Measurements from ENCODE around the gene OTULINL.

OTULINL gene

DNA sequence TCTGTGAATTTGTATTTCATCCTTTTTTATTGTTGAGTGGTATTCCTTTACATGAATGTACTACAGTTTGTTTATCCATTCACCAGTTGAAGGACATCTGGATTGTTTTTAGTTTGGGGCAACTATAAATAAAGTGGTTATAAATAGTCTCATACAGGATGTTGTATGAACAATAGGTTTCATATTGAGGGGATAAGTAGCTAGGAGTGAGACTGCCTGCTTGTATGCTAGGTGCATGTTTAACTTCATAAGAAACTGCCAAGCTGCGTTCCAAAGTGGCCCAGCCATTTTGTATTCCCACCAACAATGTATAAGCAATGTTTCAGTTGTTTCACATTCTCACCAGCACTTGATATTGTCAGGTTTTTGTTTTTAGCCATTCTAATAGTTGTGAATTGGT is 21.5 kb downstream of the OTULINL start:
- H3K27me3 ChIP-seq (ENCODE audit: insufficient read depth, low read length): no peaks in the 10 kb centered on the region
- H3K9me3 ChIP-seq (ENCODE audit: insufficient read depth, low read depth, low read length): no peaks in the 10 kb centered on the region
- no peak overlapping the region for H3K27ac ChIP-seq (ENCODE audit: low read depth, low read length)
- no peak overlapping the region for H3K9ac ChIP-seq (ENCODE audit: low read depth, low read length)
- 100% methylated on average over 1 of the region's 1 CpG for WGBS
- no peaks in the 10 kb centered on the region for H3K36me3 ChIP-seq (ENCODE audit: insufficient read depth, low read length)
- no peak overlapping the region for H3K4me3 ChIP-seq (ENCODE audit: low read length)
- H3K4me1 ChIP-seq (ENCODE audit: insufficient read depth, low read length): no peaks in the 10 kb centered on the region

DNA sequence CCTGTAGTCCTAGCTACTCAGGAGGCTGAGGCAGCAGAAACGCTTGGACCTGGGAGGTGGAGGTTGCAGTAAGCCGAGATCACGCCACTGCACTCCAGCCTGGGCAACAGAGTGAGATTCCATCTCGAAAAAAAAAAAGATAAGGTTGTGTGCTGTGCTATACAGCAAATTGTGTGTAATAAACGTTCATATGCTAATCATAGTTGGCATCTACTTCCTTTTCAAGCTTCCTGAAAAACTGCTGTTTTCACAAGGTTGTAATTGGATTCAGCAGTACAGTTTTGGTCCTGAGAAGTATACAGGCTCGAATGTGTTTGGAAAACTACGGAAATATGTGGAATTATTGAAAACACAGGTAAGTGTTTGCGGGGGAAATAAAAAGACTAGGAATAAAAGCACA is 25.5 kb downstream of the OTULINL start:
- H3K9me3 ChIP-seq (ENCODE audit: insufficient read depth, low read depth, low read length): no peaks in the 10 kb centered on the region
- 93% methylated on average over 8 of the region's 8 CpGs for WGBS
- H3K36me3 ChIP-seq (ENCODE audit: insufficient read depth, low read length): peaks cover 7% of the 10 kb centered on the region; the same call in 1 of the 2 replicates
- H3K9ac ChIP-seq (ENCODE audit: low read depth, low read length): no peak overlapping the region
- no peak overlapping the region for H3K4me3 ChIP-seq (ENCODE audit: low read length)
- no peaks in the 10 kb centered on the region for H3K27me3 ChIP-seq (ENCODE audit: insufficient read depth, low read length)
- H3K27ac ChIP-seq (ENCODE audit: low read depth, low read length): no peak overlapping the region
- no peaks in the 10 kb centered on the region for H3K4me1 ChIP-seq (ENCODE audit: insufficient read depth, low read length)

DNA sequence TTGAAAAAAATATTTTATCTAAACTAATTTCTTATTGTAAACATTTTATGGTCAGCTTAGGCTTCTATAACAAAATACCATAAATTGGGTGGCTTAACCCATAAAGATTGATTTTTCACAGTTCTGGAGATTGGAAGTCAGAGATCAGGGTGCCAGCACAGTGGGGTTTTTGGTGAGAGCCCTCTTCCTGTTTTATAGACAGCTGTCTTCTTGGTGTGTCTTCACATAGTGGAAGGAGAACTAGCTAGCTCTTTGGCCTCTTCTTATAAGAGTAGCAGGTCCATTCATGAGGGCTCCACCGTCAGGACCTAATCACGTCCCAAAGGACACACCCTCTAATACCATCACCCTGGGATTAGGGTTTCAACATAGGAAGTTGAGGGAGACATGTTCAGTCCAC is 26.6 kb downstream of the OTULINL start:
- Histone ChIP-seq H3K9me3 (ENCODE audit: insufficient read depth, low read depth, low read length) (no peaks in the 10 kb centered on the region), H3K9ac (ENCODE audit: low read depth, low read length) (no peak overlapping the region), H3K4me1 (ENCODE audit: insufficient read depth, low read length) (no peaks in the 10 kb centered on the region), H3K4me3 (ENCODE audit: low read length) (no peak overlapping the region), H3K27ac (ENCODE audit: low read depth, low read length) (no peak overlapping the region), H3K36me3 (ENCODE audit: insufficient read depth, low read length) (peaks cover 7% of the 10 kb centered on the region; the same call in 1 of the 2 replicates), H3K27me3 (ENCODE audit: insufficient read depth, low read length) (no peaks in the 10 kb centered on the region)
- no CpG with 5 or more reads among the region's 2 CpGs for WGBS

GRCh38 chr5:14611737-14612136 is 30.1 kb downstream of the OTULINL start:
- no peak overlapping the region for H3K4me3 ChIP-seq (ENCODE audit: low read length)
- 77% methylated on average over 1 of the region's 2 CpGs for WGBS
- no peaks in the 10 kb centered on the region for H3K4me1 ChIP-seq (ENCODE audit: insufficient read depth, low read length)
- H3K27me3 ChIP-seq (ENCODE audit: insufficient read depth, low read length): no peaks in the 10 kb centered on the region
- H3K9me3 ChIP-seq (ENCODE audit: insufficient read depth, low read depth, low read length): no peaks in the 10 kb centered on the region
- no peak overlapping the region for H3K27ac ChIP-seq (ENCODE audit: low read depth, low read length)
- no peak overlapping the region for H3K9ac ChIP-seq (ENCODE audit: low read depth, low read length)
- H3K36me3 ChIP-seq (ENCODE audit: insufficient read depth, low read length): peaks cover 7% of the 10 kb centered on the region; the same call in 1 of the 2 replicates

GRCh38 chr5:14614490-14614889 is 32.9 kb downstream of the OTULINL start:
- Histone ChIP-seq H3K36me3 (ENCODE audit: insufficient read depth, low read length) (peaks cover 4% of the 10 kb centered on the region; the same call in 1 of the 2 replicates), H3K27ac (ENCODE audit: low read depth, low read length) (no peak overlapping the region)
- 96% methylated on average over 5 of the region's 5 CpGs for WGBS

DNA sequence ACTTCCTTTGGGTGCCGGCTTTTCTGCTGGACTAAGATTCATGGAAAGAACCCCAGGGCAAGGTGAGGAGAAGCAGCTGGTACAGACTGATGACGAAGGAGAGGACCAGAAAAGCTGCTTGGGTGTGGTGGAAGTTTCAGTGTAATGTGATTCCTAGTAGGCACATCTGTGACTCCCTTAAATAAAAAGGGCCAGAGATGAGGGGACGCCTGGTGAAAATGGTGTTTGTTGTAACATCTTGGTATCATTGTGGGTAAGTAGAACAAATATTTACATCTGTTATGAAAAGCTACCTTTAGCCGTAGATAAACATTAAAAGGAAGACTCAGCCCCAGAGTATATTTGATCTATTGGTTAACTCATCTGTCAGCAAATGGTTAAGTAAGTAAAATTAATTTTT is 33.8 kb downstream of the OTULINL start:
- Histone ChIP-seq H3K4me1 (ENCODE audit: insufficient read depth, low read length) (no peaks in the 10 kb centered on the region), H3K27me3 (ENCODE audit: insufficient read depth, low read length) (no peaks in the 10 kb centered on the region), H3K36me3 (ENCODE audit: insufficient read depth, low read length) (peaks cover 4% of the 10 kb centered on the region; the same call in 1 of the 2 replicates), H3K9me3 (ENCODE audit: insufficient read depth, low read depth, low read length) (no peaks in the 10 kb centered on the region), H3K9ac (ENCODE audit: low read depth, low read length) (no peak overlapping the region), H3K27ac (ENCODE audit: low read depth, low read length) (no peak overlapping the region), H3K4me3 (ENCODE audit: low read length) (no peak overlapping the region)
- WGBS: 95% methylated on average over 4 of the region's 4 CpGs

More at GRCh38 chr5:14614490-14614889, 32.9 kb downstream of the OTULINL start:
- H3K9me3 ChIP-seq (ENCODE audit: insufficient read depth, low read depth, low read length): no peaks in the 10 kb centered on the region
- H3K27me3 ChIP-seq (ENCODE audit: insufficient read depth, low read length): no peaks in the 10 kb centered on the region
- no peak overlapping the region for H3K9ac ChIP-seq (ENCODE audit: low read depth, low read length)
- no peak overlapping the region for H3K4me3 ChIP-seq (ENCODE audit: low read length)
- H3K4me1 ChIP-seq (ENCODE audit: insufficient read depth, low read length): no peaks in the 10 kb centered on the region

- Histone ChIP-seq H3K4me1 (ENCODE audit: insufficient read depth, low read length) (no peaks in the 10 kb centered on the region), H3K4me3 (ENCODE audit: low read length) (no peak overlapping the region), H3K9me3 (ENCODE audit: insufficient read depth, low read depth, low read length) (no peaks in the 10 kb centered on the region), H3K27ac (ENCODE audit: low read depth, low read length) (no peak overlapping the region), H3K27me3 (ENCODE audit: insufficient read depth, low read length) (no peaks in the 10 kb centered on the region), H3K36me3 (ENCODE audit: insufficient read depth, low read length) (no peaks in the 10 kb centered on the region), H3K9ac (ENCODE audit: low read depth, low read length) (no peak overlapping the region)
- 94% methylated on average over 4 of the region's 4 CpGs for WGBS
Measured at GRCh38 chr5:14617441-14617840, 35.8 kb downstream of the OTULINL start.

- Histone ChIP-seq H3K4me1 (ENCODE audit: insufficient read depth, low read length) (no peaks in the 10 kb centered on the region), H3K27ac (ENCODE audit: low read depth, low read length) (no peak overlapping the region), H3K9me3 (ENCODE audit: insufficient read depth, low read depth, low read length) (no peaks in the 10 kb centered on the region), H3K27me3 (ENCODE audit: insufficient read depth, low read length) (no peaks in the 10 kb centered on the region), H3K9ac (ENCODE audit: low read depth, low read length) (no peak overlapping the region), H3K36me3 (ENCODE audit: insufficient read depth, low read length) (no peaks in the 10 kb centered on the region), H3K4me3 (ENCODE audit: low read length) (no peak overlapping the region)
Measured at GRCh38 chr5:14627270-14627669, 45.7 kb downstream of the OTULINL start.

- no peaks in the 10 kb centered on the region for H3K36me3 ChIP-seq (ENCODE audit: insufficient read depth, low read length)
- no peak overlapping the region for H3K27ac ChIP-seq (ENCODE audit: low read depth, low read length)
- no peaks in the 10 kb centered on the region for H3K4me1 ChIP-seq (ENCODE audit: insufficient read depth, low read length)
- H3K4me3 ChIP-seq (ENCODE audit: low read length): no peak overlapping the region
- H3K9me3 ChIP-seq (ENCODE audit: insufficient read depth, low read depth, low read length): no peaks in the 10 kb centered on the region
- H3K9ac ChIP-seq (ENCODE audit: low read depth, low read length): no peak overlapping the region
- WGBS: 7% methylated on average over 1 of the region's 3 CpGs
- H3K27me3 ChIP-seq (ENCODE audit: insufficient read depth, low read length): no peaks in the 10 kb centered on the region
Measured at GRCh38 chr5:14628346-14628745, 46.8 kb downstream of the OTULINL start.

DNA sequence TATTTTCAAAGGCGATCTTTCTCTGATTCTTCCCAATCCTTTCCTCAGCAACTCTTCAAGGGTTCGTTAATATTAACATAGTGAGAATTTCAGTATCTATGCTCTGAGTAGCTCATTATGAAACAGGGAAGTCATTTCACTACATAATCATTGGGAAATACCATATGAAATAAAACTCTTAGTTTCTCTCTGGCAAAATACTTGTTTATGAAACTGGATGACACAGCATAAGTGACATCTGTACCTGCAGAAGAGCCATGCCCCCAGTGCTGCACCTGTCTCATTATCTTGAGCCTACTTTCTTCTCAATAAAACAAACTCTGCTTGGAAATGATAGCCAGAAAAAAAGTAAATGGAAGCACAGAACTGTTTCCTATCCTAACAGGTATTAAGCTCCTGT is 49.1 kb downstream of the OTULINL start:
- Histone ChIP-seq H3K27ac (ENCODE audit: low read depth, low read length) (no peak overlapping the region), H3K36me3 (ENCODE audit: insufficient read depth, low read length) (no peaks in the 10 kb centered on the region), H3K9me3 (ENCODE audit: insufficient read depth, low read depth, low read length) (no peaks in the 10 kb centered on the region), H3K4me1 (ENCODE audit: insufficient read depth, low read length) (no peaks in the 10 kb centered on the region), H3K27me3 (ENCODE audit: insufficient read depth, low read length) (no peaks in the 10 kb centered on the region), H3K9ac (ENCODE audit: low read depth, low read length) (no peak overlapping the region), H3K4me3 (ENCODE audit: low read length) (no peak overlapping the region)
- WGBS: no CpG with 5 or more reads among the region's 2 CpGs

DNA sequence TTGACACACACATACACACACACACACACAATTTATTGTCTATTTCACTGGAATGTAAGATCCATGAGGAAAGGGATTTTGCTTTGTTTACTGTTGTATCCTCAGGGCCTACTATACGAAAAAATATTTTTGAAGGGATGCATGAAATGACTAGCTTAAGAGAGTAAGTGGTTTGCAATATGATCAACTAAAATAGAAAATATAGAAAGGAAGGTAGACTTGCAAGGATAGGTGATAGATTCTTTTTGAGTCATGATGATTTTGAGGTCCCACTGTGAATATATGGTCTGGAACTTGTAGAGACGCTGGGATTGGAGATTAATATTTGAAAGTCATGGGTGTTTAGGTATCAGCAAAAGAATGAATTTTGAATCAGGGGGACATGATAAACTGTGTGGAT is 54.1 kb downstream of the OTULINL start:
- no peaks in the 10 kb centered on the region for H3K9me3 ChIP-seq (ENCODE audit: insufficient read depth, low read depth, low read length)
- WGBS: 91% methylated on average over 2 of the region's 2 CpGs
- no peak overlapping the region for H3K9ac ChIP-seq (ENCODE audit: low read depth, low read length)
- no peaks in the 10 kb centered on the region for H3K27me3 ChIP-seq (ENCODE audit: insufficient read depth, low read length)
- no peak overlapping the region for H3K4me3 ChIP-seq (ENCODE audit: low read length)
- no peaks in the 10 kb centered on the region for H3K4me1 ChIP-seq (ENCODE audit: insufficient read depth, low read length)
- H3K36me3 ChIP-seq (ENCODE audit: insufficient read depth, low read length): no peaks in the 10 kb centered on the region
- no peak overlapping the region for H3K27ac ChIP-seq (ENCODE audit: low read depth, low read length)

DNA sequence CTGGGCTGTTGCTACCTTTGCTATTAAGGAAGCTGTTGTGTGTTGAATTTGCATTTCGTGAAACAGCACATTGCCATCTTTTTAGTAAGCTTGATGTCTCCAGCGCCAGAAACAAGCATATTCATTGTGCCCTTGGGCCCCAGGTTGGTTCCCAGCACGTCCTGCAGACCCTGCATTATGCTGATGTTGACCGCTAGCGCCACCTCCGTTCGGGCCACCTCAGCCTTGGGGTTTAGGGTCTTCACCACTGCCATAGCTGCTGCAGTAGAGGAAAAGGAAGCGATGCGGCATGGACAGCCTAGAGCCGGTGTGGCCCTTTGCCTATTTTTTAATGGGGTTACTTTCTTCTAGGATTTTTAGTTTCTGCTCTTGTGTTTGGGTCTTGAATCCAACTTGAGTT is 59.2 kb downstream of the OTULINL start:
- Histone ChIP-seq H3K27ac (ENCODE audit: low read depth, low read length) (no peak overlapping the region), H3K9me3 (ENCODE audit: insufficient read depth, low read depth, low read length) (no peaks in the 10 kb centered on the region), H3K4me1 (ENCODE audit: insufficient read depth, low read length) (peaks cover 6% of the 10 kb centered on the region; the same call in 1 of the 2 replicates), H3K4me3 (ENCODE audit: low read length) (no peak overlapping the region), H3K36me3 (ENCODE audit: insufficient read depth, low read length) (no peaks in the 10 kb centered on the region), H3K9ac (ENCODE audit: low read depth, low read length) (no peak overlapping the region), H3K27me3 (ENCODE audit: insufficient read depth, low read length) (no peaks in the 10 kb centered on the region)
- 78% methylated on average over 10 of the region's 10 CpGs for WGBS

Measured in HUES64 (cell line).